ENCODE results near the gene SMYD3. TPM values are rescaled to one million over a fixed set of nuclear protein-coding genes. Genes with fewer than 3 reads are reported as not detected.

SMYD3 gene
- polyA plus RNA-seq, 1 donor from 2014 or later: 48.6 TPM

DNA sequence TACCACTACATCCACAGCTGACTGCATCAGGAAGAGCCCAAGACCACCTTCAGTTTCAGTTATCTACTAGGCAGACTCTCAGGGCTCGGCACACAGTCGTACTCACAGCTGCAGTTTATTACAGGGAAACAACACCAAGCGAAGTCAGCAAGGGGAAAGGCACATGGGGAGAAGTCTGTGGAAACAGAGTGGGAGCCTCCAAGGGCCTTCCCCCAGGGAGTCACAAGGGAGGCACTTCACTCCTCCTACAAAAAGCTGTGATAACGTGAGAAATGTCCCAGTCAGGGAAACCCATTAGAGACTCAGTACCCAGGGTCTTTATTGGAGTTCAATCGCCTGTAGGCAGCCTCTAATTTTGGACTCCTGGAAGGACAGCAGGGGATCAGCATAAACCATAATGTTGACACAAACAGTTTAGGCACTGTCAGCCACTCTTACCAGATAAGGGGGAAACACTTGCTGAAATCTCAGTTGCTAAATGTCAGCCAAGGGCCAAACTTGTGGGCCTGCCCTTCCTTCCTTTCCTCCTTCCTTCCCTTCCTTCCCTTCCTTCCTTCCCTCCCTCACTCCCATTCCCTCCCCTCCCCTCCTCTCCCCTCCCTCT, 444.0 kb downstream of the SMYD3 start:
- no peak overlapping the region for H2AFZ ChIP-seq (ENCODE audit: low read depth, low read length)
- H3K9ac ChIP-seq (ENCODE audit: low read length): no peak overlapping the region
- no peaks in the 10 kb centered on the region for H3K79me2 ChIP-seq (replicated peaks; ENCODE audit: insufficient read depth, low read length)
- no peak overlapping the region for H3K4me2 ChIP-seq (ENCODE audit: low read length)
- H3F3A ChIP-seq (ENCODE audit: insufficient read depth, low read length, poor library complexity, severe bottlenecking): no peaks in the 10 kb centered on the region
- H3K27ac ChIP-seq (ENCODE audit: low read length): no peak overlapping the region
- H3K27me3 ChIP-seq (ENCODE audit: insufficient read depth, low read depth, low read length): peaks cover 3% of the 10 kb centered on the region
- H3K9me3 ChIP-seq (ENCODE audit: low read length): no peaks in the 10 kb centered on the region
- TF ChIP-seq MXI1 (conservative IDR thresholded peaks at IDR 0.05; ENCODE audit: poor library complexity, severe bottlenecking): no peak
- no peak overlapping the region for H3K4me3 ChIP-seq (ENCODE audit: low read length)
- no peaks in the 10 kb centered on the region for H3K9me2 ChIP-seq (ENCODE audit: insufficient read depth, low read length)
- H4K20me1 ChIP-seq (ENCODE audit: insufficient read depth): no peaks in the 10 kb centered on the region
- no peaks in the 10 kb centered on the region for H3K36me3 ChIP-seq (ENCODE audit: insufficient read depth, low read length)

DNA sequence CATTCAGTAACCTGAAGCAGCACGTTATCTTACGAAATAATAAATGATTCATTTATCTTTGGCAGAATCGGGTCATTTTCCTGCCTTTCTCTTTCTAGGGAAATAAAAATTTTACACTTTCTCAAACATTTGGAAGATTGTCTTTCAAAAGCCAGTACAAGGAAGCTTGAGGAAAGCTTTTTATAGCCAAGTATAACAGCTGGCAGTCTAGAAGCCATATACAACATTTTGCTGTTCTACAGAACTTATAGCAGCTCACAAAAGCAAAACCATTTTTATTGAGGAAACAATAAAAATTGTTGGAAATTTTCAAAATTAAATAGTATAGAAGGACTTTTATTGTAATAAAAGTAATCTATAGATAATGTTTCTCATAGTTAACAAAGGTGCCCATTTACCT, 448.6 kb downstream of the SMYD3 start:
- H3K9ac ChIP-seq (ENCODE audit: low read length): no peak overlapping the region
- no peak overlapping the region for H3K27ac ChIP-seq (ENCODE audit: low read length)
- H3K9me3 ChIP-seq (ENCODE audit: low read length): no peaks in the 10 kb centered on the region
- H3K4me2 ChIP-seq (ENCODE audit: low read length): no peak overlapping the region
- H3K27me3 ChIP-seq (ENCODE audit: insufficient read depth, low read depth, low read length): no peaks in the 10 kb centered on the region
- H3K9me2 ChIP-seq (ENCODE audit: insufficient read depth, low read length): no peaks in the 10 kb centered on the region
- no peak overlapping the region for H3K4me3 ChIP-seq (ENCODE audit: low read length)
- H4K20me1 ChIP-seq (ENCODE audit: insufficient read depth): no peaks in the 10 kb centered on the region
- TF ChIP-seq CTCF (IDR thresholded peaks at IDR 0.05; ENCODE audit: poor library complexity, severe bottlenecking) (no peak), POLR2AphosphoS5 (IDR thresholded peaks at IDR 0.05) (no peak), EP300 (conservative IDR thresholded peaks at IDR 0.05; ENCODE audit: poor library complexity, severe bottlenecking) (no peak), MXI1 (conservative IDR thresholded peaks at IDR 0.05; ENCODE audit: poor library complexity, severe bottlenecking) (no peak), SMC3 (conservative IDR thresholded peaks at IDR 0.05; ENCODE audit: poor library complexity) (no peak), EZH2 (IDR thresholded peaks at IDR 0.05; ENCODE audit: borderline replicate concordance, insufficient read depth, low read length, poor library complexity, severe bottlenecking) (no peak), TAF1 (IDR thresholded peaks at IDR 0.05; ENCODE audit: low read depth) (no peak), RAD21 (conservative IDR thresholded peaks at IDR 0.05) (no peak)
- TF ChIP-seq, protein P1, sequence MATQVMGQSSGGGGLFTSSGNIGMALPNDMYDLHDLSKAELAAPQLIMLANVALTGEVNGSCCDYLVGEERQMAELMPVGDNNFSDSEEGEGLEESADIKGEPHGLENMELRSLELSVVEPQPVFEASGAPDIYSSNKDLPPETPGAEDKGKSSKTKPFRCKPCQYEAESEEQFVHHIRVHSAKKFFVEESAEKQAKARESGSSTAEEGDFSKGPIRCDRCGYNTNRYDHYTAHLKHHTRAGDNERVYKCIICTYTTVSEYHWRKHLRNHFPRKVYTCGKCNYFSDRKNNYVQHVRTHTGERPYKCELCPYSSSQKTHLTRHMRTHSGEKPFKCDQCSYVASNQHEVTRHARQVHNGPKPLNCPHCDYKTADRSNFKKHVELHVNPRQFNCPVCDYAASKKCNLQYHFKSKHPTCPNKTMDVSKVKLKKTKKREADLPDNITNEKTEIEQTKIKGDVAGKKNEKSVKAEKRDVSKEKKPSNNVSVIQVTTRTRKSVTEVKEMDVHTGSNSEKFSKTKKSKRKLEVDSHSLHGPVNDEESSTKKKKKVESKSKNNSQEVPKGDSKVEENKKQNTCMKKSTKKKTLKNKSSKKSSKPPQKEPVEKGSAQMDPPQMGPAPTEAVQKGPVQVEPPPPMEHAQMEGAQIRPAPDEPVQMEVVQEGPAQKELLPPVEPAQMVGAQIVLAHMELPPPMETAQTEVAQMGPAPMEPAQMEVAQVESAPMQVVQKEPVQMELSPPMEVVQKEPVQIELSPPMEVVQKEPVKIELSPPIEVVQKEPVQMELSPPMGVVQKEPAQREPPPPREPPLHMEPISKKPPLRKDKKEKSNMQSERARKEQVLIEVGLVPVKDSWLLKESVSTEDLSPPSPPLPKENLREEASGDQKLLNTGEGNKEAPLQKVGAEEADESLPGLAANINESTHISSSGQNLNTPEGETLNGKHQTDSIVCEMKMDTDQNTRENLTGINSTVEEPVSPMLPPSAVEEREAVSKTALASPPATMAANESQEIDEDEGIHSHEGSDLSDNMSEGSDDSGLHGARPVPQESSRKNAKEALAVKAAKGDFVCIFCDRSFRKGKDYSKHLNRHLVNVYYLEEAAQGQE (IDR thresholded peaks at IDR 0.05; ENCODE audit: borderline replicate concordance): no peak
- no peaks in the 10 kb centered on the region for H3F3A ChIP-seq (ENCODE audit: insufficient read depth, low read length, poor library complexity, severe bottlenecking)
- H3K79me2 ChIP-seq (replicated peaks; ENCODE audit: insufficient read depth, low read length): no peaks in the 10 kb centered on the region
- no peak overlapping the region for H2AFZ ChIP-seq (ENCODE audit: low read depth, low read length)
- H3K36me3 ChIP-seq (ENCODE audit: insufficient read depth, low read length): no peaks in the 10 kb centered on the region

Measured in neural cell (in vitro differentiated cells).